Neural progenitor cell (in vitro differentiated cells): ENCODE data around the gene SPATA6.

Source experiments
- EZH2 ChIP-seq: fragments of 200-600 bp; sonication (generic); IDR thresholded peaks from 2 replicates; pipeline ENCODE4 v1.6.1; 2017; ENCODE audit warnings: antibody characterized with exemption, mild to moderate bottlenecking, moderate library complexity
- EZH2phosphoT487 ChIP-seq: fragments of 200-600 bp; sonication (generic); IDR thresholded peaks from 2 replicates; pipeline ENCODE4 v1.6.1; 2017; ENCODE audit warnings: antibody characterized with exemption
- TF ChIP-seq, protein P1 (sequence below): fragments of 200-600 bp; sonication (generic); IDR thresholded peaks from 2 replicates; pipeline ENCODE4 v1.5.1; 2017; ENCODE audit warnings: antibody characterized with exemption, mild to moderate bottlenecking

DNA sequence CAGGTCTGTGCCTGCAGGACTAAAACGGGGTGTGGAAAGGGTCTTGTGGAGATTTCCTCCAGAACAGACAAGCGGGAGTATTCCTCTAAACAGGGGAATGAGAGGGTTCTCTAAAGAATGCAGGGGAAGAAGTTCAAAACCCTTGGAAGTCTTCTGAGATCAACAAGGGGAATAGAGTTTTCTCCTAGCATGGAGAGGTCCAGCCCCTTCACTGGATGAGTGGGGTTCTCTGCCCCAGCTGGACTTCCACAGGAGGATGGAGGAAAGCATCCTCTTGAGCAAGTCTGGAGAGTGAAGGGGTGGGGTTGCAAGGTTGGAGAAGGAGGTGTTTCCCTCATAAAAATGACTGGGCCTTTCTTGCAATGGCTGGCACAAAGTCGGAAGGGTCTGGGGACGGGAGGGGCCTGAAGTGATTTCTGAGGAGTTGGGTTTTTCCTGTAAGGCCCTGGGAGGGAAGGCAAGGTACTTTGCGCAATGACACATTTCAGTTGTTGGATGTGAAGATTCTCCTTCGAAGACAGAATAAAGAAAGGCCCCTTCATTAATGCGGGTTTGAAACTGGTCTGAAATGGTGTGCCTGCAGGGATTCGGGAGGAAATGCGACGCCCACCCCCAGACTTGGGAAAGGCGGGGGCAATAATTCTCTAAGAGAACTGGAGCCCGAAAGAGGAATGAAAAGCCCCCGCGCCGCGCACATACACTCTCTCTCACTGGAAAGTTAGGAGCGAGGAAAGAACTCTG lies 884 bp downstream of the SPATA6 start:
- TF ChIP-seq, protein P1, sequence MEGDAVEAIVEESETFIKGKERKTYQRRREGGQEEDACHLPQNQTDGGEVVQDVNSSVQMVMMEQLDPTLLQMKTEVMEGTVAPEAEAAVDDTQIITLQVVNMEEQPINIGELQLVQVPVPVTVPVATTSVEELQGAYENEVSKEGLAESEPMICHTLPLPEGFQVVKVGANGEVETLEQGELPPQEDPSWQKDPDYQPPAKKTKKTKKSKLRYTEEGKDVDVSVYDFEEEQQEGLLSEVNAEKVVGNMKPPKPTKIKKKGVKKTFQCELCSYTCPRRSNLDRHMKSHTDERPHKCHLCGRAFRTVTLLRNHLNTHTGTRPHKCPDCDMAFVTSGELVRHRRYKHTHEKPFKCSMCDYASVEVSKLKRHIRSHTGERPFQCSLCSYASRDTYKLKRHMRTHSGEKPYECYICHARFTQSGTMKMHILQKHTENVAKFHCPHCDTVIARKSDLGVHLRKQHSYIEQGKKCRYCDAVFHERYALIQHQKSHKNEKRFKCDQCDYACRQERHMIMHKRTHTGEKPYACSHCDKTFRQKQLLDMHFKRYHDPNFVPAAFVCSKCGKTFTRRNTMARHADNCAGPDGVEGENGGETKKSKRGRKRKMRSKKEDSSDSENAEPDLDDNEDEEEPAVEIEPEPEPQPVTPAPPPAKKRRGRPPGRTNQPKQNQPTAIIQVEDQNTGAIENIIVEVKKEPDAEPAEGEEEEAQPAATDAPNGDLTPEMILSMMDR, result no peak
- TF ChIP-seq EZH2phosphoT487 (no peak), EZH2 (no peak)
